ENCODE data around the gene STK26.

GRCh38 chrX:132068405-132068804, 45.3 kb downstream of the STK26 start:
- no peak for TF ChIP-seq CTCF (IDR thresholded peaks at IDR 0.05)
- TF ChIP-seq POLR2A (IDR thresholded peaks at IDR 0.05) = no peak
- TF ChIP-seq EP300 (IDR thresholded peaks at IDR 0.05) = no peak
- no peak for TF ChIP-seq POLR2AphosphoS5 (IDR thresholded peaks at IDR 0.05)
